ENCODE measurements around the gene CPNE9. TPM values are rescaled to one million over a fixed set of nuclear protein-coding genes. Genes with fewer than 3 reads are reported as not detected.
A peak's percentile ranks its signal among the peaks of the same experiment; 100 is the strongest.

The CPNE9 gene
- total RNA-seq, 2 experiments from 2014 or later = not detected

DNA sequence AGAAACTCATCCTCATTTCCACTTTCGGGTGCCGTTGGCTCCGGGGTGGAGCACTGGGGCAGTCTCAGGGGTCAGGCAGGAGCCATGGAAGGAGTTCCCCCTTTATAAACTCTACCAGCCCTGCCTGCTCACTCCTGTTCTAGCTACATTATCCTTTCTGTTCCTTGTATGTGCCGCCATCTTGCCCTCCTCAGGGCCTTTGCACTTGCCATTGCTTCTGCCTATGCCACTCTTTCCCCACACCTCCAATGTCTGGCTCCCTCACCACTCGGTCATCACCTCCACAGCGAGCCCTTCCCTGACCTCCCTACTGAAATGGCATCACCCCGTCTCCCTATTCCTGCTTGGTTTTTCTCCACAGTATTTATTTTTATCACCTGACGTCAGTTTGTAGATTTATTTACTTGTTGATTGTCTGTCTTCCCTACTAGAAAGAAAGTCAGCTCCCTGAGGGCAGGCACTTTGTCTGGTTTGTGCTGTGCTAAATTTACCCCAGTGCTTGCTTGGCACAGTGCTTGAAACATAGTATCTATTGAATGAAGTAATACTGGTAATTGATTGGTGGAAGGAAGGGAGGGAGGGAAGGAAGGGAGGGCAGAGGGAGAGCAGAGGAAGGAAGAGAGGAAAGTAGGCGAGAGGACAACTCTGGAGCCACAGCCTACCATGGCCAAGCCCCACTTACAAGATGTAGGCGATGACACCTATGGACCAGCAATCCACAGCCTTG, 57.3 kb downstream of the CPNE9 start:
- Mint-ChIP-seq H3K4me1 (ENCODE audit: low read depth) (peaks cover 2% of the 10 kb centered on the region), H3K4me3 (no peak overlapping the region), H3K27me3 (no peaks in the 10 kb centered on the region), H3K27ac (no peak overlapping the region), H3K36me3 (ENCODE audit: low read depth) (peaks cover 52% of the 10 kb centered on the region), H3K9me3 (no peaks in the 10 kb centered on the region)
- ChIA-PET POLR2A (interaction anchor here (1.0 to 1.7 kb wide), 3 partner anchors 9 to 11 kb away, joined by 3 to 5 read pairs (median 3); partner anchors contain the start of genes CAMK1 and OGG1), CTCF (interaction anchor here (1.4 kb wide), 1 partner anchor 101 kb away, joined by 3 read pairs; no protein-coding TSS in a partner anchor)
- intact Hi-C loops (cut with micrococcal nuclease) = no loop called here
- TF ChIP-seq, protein P1, sequence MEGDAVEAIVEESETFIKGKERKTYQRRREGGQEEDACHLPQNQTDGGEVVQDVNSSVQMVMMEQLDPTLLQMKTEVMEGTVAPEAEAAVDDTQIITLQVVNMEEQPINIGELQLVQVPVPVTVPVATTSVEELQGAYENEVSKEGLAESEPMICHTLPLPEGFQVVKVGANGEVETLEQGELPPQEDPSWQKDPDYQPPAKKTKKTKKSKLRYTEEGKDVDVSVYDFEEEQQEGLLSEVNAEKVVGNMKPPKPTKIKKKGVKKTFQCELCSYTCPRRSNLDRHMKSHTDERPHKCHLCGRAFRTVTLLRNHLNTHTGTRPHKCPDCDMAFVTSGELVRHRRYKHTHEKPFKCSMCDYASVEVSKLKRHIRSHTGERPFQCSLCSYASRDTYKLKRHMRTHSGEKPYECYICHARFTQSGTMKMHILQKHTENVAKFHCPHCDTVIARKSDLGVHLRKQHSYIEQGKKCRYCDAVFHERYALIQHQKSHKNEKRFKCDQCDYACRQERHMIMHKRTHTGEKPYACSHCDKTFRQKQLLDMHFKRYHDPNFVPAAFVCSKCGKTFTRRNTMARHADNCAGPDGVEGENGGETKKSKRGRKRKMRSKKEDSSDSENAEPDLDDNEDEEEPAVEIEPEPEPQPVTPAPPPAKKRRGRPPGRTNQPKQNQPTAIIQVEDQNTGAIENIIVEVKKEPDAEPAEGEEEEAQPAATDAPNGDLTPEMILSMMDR (IDR thresholded peaks at IDR 0.05) = no peak
- ATAC-seq = no peak
- no peak for DNase-seq

DNA sequence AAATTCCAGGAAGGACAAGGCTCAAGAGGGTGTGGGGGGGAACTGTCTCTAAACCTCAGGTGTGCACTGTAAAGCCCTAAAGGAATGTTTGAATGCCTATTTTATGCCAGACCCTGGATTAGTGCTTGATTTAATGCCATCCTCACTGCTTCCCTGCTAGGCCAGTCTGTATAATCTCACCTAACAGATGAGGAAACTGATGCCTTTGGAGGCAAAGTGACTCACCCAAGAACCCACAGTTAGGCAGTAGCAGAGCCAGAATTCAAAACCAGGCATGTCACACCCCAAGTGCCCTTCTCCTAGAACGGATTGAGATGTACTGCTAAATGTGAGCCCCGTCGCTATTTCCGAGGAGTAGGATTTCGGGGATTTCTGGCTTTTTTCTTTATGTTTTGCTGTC, 58.3 kb downstream of the CPNE9 start:
- Mint-ChIP-seq H3K4me1 (ENCODE audit: low read depth) (peaks cover 4% of the 10 kb centered on the region), H3K9me3 (no peaks in the 10 kb centered on the region), H3K36me3 (ENCODE audit: low read depth) (peaks cover 51% of the 10 kb centered on the region), H3K27me3 (no peaks in the 10 kb centered on the region), H3K27ac (no peak overlapping the region), H3K4me3 (no peak overlapping the region)
- ATAC-seq (no peak), DNase-seq (no peak)
- intact Hi-C loops (cut with micrococcal nuclease) = no loop called here
- TF ChIP-seq, protein P1 (IDR thresholded peaks at IDR 0.05) = no peak
- CTCF ChIA-PET = no interaction called here
- POLR2A ChIA-PET = interaction anchor here (1.7 kb wide), 1 partner anchor 9 kb away, joined by 5 read pairs; no protein-coding TSS in a partner anchor

DNA sequence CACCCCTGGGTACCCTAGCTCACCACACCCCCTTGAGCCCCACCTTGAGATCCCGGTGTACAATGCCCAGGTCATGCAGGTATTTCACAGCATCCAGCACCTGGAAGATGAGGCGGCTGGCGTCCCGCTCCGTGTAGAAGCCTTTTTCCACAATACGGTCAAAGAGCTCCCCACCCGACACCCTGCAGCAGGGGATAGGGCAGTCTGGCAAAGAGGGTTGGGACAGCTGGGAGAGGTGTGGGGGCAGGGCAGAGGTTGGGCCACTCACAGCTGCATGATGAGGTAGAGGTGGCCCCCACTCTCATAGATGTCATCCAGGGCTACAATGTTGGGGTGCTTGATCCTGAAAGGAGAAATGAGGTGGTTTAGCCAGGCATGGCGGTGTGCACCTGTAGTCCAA, 59.2 kb downstream of the CPNE9 start:
- Mint-ChIP-seq H3K27me3 (no peaks in the 10 kb centered on the region), H3K36me3 (ENCODE audit: low read depth) (peaks cover 54% of the 10 kb centered on the region), H3K4me1 (ENCODE audit: low read depth) (peaks cover 10% of the 10 kb centered on the region), H3K9me3 (no peaks in the 10 kb centered on the region), H3K27ac (no peak overlapping the region), H3K4me3 (no peak overlapping the region)
- intact Hi-C loops (cut with micrococcal nuclease) = no loop called here
- no peak for ATAC-seq
- TF ChIP-seq, protein P1 (IDR thresholded peaks at IDR 0.05) = no peak
- POLR2A ChIA-PET = interaction anchor here (0.9 to 3.0 kb wide), 6 partner anchors 8 to 20 kb away, joined by 3 to 9 read pairs (median 6); partner anchors contain the start of gene OGG1
- DNase-seq = no peak
- CTCF ChIA-PET = no interaction called here

DNA sequence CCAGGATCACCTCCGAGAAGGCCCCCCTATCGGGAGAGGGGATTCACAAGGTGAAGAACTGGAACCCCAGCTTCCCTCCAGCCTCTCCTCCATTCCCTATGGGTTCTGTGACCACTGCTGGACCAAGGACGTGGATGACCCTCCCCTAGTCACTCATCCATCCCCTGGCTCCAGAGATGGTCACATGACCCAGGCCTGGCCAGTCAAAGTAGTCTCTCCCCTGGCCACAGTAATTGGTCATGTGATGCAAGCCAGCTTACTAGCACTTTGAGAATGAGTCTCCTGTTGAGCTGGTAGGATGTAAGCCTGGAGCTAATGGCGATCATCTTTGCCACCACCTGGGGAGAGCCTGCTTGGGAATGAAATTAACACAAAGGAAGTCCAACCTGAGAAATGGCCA, 62.2 kb downstream of the CPNE9 start:
- H3K36me3 Mint-ChIP-seq (ENCODE audit: low read depth) = peaks cover 34% of the 10 kb centered on the region
- H3K27ac Mint-ChIP-seq = no peak overlapping the region
- ATAC-seq (no peak), DNase-seq (no peak)
- TF ChIP-seq, protein P1 (IDR thresholded peaks at IDR 0.05) = no peak
- no peak overlapping the region for H3K4me3 Mint-ChIP-seq
- intact Hi-C loops (cut with micrococcal nuclease) = no loop called here
- no peaks in the 10 kb centered on the region for H3K9me3 Mint-ChIP-seq
- no peaks in the 10 kb centered on the region for H3K27me3 Mint-ChIP-seq
- H3K4me1 Mint-ChIP-seq (ENCODE audit: low read depth) = peaks cover 32% of the 10 kb centered on the region
- CTCF ChIA-PET = no interaction called here
- POLR2A ChIA-PET = interaction anchor here (1.4 to 3.8 kb wide), 3 partner anchors 10 to 12 kb away, joined by 6 to 25 read pairs (median 8); no protein-coding TSS in a partner anchor

DNA sequence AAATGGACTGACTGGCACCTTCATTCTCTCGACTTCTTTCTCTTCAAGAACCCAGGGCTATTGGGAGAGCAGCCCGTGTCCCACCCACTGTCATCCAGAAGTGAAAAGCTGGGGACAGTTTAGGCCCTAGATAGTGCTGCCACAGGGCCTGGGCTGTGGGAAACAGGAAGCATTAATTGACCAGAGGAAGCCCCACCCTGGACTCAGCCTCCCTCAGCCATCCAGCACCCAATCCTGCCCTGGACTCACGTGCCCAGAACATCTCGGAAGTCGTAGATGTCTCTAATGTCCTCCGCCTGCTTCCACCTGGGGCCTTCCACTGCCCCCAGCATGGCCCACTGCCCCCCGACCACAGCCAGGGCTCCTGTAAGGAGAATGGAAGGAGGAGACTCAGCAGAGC, 63.8 kb downstream of the CPNE9 start:
- DNase-seq (no peak), ATAC-seq (no peak)
- peaks cover 32% of the 10 kb centered on the region for H3K4me1 Mint-ChIP-seq (ENCODE audit: low read depth)
- ChIA-PET POLR2A (interaction anchor here (1.0 to 3.8 kb wide), 3 partner anchors 10 to 36 kb away, joined by 3 to 25 read pairs (median 6); partner anchors contain the start of gene BRPF1), CTCF (interaction anchor here (0.7 kb wide), 1 partner anchor 164 kb away, joined by 4 read pairs; no protein-coding TSS in a partner anchor)
- no peak overlapping the region for H3K27ac Mint-ChIP-seq
- peaks cover 28% of the 10 kb centered on the region for H3K36me3 Mint-ChIP-seq (ENCODE audit: low read depth)
- no peaks in the 10 kb centered on the region for H3K9me3 Mint-ChIP-seq
- TF ChIP-seq, protein P1 (IDR thresholded peaks at IDR 0.05) = no peak
- H3K27me3 Mint-ChIP-seq = no peaks in the 10 kb centered on the region
- H3K4me3 Mint-ChIP-seq = peak overlapping the region; percentile 16
- intact Hi-C loops (cut with micrococcal nuclease) = no loop called here

Measured in activated CD8-positive, alpha-beta T cell treated with anti-CD3 and anti-CD28 coated beads for 36 hours (primary cell).